ENCODE data around the gene ZNF516.

The ZNF516 gene

DNA sequence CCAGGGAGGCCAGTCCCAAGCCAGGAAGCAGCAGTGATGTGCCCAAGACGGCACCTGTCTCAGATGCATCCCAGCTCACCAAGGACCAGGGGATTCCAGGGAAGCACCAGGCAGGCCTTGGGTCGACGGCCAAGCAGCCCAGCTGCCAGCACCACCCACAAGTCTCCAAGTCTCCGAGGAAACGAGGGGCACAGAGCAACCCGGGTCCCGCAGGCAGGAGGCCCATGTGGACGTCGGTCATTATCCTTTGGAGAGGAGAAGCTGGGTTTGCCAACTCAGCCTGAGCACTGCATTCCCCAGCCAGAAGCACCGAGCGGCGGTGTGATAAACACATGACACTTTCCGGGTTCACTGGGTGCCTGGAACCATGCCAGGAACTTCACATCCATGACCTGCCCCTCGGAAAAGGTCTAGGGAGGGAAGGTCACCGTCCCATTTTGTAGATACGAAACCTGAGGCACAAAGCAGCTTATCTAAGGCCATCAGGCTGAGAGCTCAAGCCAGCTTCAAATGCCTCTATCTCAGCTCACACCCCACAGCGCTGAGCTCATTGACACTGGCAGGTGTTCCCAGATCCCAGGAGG is 104.5 kb downstream of the ZNF516 start:
- Histone ChIP-seq H4K20me1 (ENCODE audit: control insufficient read depth, insufficient read depth, low read depth, low read length) (peaks cover 6% of the 10 kb centered on the region), H3K9me2 (replicated peaks; ENCODE audit: control insufficient read depth, low read length) (no peaks in the 10 kb centered on the region), H3K4me3 (ENCODE audit: low read length) (no peak overlapping the region), H3K4me1 (ENCODE audit: control insufficient read depth, low read length) (no peaks in the 10 kb centered on the region), H3K27ac (ENCODE audit: low read depth, low read length) (no peak overlapping the region), H3K79me2 (ENCODE audit: control insufficient read depth, low read length) (peaks cover 73% of the 10 kb centered on the region), H3K9me3 (ENCODE audit: control insufficient read depth, insufficient read depth, low read length) (no peaks in the 10 kb centered on the region), H3F3A (ENCODE audit: control insufficient read depth, insufficient read depth) (no peaks in the 10 kb centered on the region), H3K36me3 (ENCODE audit: control insufficient read depth, low read length) (no peaks in the 10 kb centered on the region), H3K27me3 (ENCODE audit: control insufficient read depth, low read length) (no peaks in the 10 kb centered on the region), H3K4me2 (ENCODE audit: low read length) (no peak overlapping the region)
- TF ChIP-seq, protein P1, sequence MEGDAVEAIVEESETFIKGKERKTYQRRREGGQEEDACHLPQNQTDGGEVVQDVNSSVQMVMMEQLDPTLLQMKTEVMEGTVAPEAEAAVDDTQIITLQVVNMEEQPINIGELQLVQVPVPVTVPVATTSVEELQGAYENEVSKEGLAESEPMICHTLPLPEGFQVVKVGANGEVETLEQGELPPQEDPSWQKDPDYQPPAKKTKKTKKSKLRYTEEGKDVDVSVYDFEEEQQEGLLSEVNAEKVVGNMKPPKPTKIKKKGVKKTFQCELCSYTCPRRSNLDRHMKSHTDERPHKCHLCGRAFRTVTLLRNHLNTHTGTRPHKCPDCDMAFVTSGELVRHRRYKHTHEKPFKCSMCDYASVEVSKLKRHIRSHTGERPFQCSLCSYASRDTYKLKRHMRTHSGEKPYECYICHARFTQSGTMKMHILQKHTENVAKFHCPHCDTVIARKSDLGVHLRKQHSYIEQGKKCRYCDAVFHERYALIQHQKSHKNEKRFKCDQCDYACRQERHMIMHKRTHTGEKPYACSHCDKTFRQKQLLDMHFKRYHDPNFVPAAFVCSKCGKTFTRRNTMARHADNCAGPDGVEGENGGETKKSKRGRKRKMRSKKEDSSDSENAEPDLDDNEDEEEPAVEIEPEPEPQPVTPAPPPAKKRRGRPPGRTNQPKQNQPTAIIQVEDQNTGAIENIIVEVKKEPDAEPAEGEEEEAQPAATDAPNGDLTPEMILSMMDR (IDR thresholded peaks at IDR 0.05; ENCODE audit: low read depth, low read length, poor library complexity, severe bottlenecking): no peak
- TF ChIP-seq EZH2phosphoT487 (IDR thresholded peaks at IDR 0.05; ENCODE audit: borderline replicate concordance, low read length): no peak

DNA sequence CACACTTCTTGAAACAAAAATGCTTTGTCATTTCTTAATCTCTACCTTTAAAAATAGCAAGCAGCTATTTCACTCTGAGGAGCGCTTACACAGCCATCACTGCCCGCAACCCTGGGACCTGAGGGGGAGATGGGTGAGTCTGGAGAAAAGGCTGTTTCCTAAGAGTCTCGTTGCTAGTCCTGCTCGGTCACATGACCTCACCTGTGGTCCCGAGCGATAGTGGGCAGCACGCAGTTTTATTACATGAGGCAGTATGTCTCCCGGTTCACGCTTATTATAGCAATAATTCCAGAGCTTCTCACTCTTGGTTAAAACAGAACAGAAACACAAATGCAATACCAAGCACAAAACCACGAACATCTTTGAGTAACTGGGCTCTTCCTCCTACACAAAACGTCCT is 105.3 kb downstream of the ZNF516 start:
- Histone ChIP-seq H4K20me1 (ENCODE audit: control insufficient read depth, insufficient read depth, low read depth, low read length) (peaks cover 6% of the 10 kb centered on the region), H3K4me3 (ENCODE audit: low read length) (no peak overlapping the region), H3K79me2 (ENCODE audit: control insufficient read depth, low read length) (peaks cover 71% of the 10 kb centered on the region), H3K27ac (ENCODE audit: low read depth, low read length) (no peak overlapping the region), H3K9me3 (ENCODE audit: control insufficient read depth, insufficient read depth, low read length) (no peaks in the 10 kb centered on the region), H3K36me3 (ENCODE audit: control insufficient read depth, low read length) (no peaks in the 10 kb centered on the region), H3K9me2 (replicated peaks; ENCODE audit: control insufficient read depth, low read length) (no peaks in the 10 kb centered on the region), H3K27me3 (ENCODE audit: control insufficient read depth, low read length) (no peaks in the 10 kb centered on the region), H3K4me1 (ENCODE audit: control insufficient read depth, low read length) (no peaks in the 10 kb centered on the region), H3K4me2 (ENCODE audit: low read length) (no peak overlapping the region), H3F3A (ENCODE audit: control insufficient read depth, insufficient read depth) (no peaks in the 10 kb centered on the region)
- TF ChIP-seq EZH2phosphoT487 (IDR thresholded peaks at IDR 0.05; ENCODE audit: borderline replicate concordance, low read length): no peak
- TF ChIP-seq, protein P1 (IDR thresholded peaks at IDR 0.05; ENCODE audit: low read depth, low read length, poor library complexity, severe bottlenecking): no peak

DNA sequence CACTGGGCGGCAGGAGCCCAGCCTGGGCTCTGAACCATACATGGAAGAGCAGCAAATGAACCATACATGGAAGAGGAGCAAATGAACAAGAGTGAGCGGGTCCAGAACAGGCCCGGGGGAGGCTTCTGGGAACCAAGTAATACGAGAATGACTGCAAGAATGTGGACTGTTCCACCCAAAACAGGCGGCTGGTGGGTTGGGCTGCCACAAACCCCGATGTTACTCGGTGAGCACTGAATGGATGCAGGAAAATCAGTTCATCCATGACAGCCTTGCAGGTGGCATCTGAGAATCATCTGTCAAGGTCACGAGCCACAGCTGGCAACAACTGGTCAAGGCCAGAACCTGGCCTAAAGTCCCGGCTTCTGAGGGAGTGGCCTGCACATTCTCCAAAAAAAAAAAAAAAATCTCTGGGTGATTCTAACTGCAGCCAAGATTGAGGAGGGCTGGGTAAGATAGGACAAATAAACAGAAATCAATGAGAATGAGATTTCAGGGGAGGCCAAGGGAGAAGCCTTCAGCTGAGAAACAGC is 106.1 kb downstream of the ZNF516 start:
- Histone ChIP-seq H4K20me1 (ENCODE audit: control insufficient read depth, insufficient read depth, low read depth, low read length) (peaks cover 6% of the 10 kb centered on the region), H3K27ac (ENCODE audit: low read depth, low read length) (no peak overlapping the region), H3K79me2 (ENCODE audit: control insufficient read depth, low read length) (peaks cover 73% of the 10 kb centered on the region), H3K9me3 (ENCODE audit: control insufficient read depth, insufficient read depth, low read length) (no peaks in the 10 kb centered on the region), H3F3A (ENCODE audit: control insufficient read depth, insufficient read depth) (no peaks in the 10 kb centered on the region), H3K27me3 (ENCODE audit: control insufficient read depth, low read length) (no peaks in the 10 kb centered on the region), H3K9me2 (replicated peaks; ENCODE audit: control insufficient read depth, low read length) (no peaks in the 10 kb centered on the region), H3K36me3 (ENCODE audit: control insufficient read depth, low read length) (no peaks in the 10 kb centered on the region), H3K4me3 (ENCODE audit: low read length) (no peak overlapping the region), H3K4me1 (ENCODE audit: control insufficient read depth, low read length) (no peaks in the 10 kb centered on the region), H3K4me2 (ENCODE audit: low read length) (no peak overlapping the region)
- TF ChIP-seq, protein P1 (IDR thresholded peaks at IDR 0.05; ENCODE audit: low read depth, low read length, poor library complexity, severe bottlenecking): no peak
- TF ChIP-seq EZH2phosphoT487 (IDR thresholded peaks at IDR 0.05; ENCODE audit: borderline replicate concordance, low read length): no peak

All from DOHH2 (cell line).